ENCODE measurements around the gene RRP12.

RRP12 gene

GRCh38 chr10:97335188-97335619 lies 65.9 kb downstream of the RRP12 start:
- DNase-seq: no peak

- peak; percentile 85 for DNase-seq
Observed at GRCh38 chr10:97334370-97335175, 66.6 kb downstream of the RRP12 start, which contains the start of gene FRAT2. Gene FRAT2 (minus strand): TSS chr10:97334729. CDS start chr10:97334572, 157 bp downstream.

- DNase-seq: no peak
Observed at GRCh38 chr10:97333601-97334369, 67.4 kb downstream of the RRP12 start.

GRCh38 chr10:97333351-97333600 lies 67.9 kb downstream of the RRP12 start:
- no peak for DNase-seq

- no peak for DNase-seq
Observed at GRCh38 chr10:97332591-97333350, 68.4 kb downstream of the RRP12 start.

GRCh38 chr10:97331153-97331703 lies 69.9 kb downstream of the RRP12 start:
- no peak for DNase-seq

- no peak for DNase-seq
Observed at GRCh38 chr10:97329766-97330165, 71.4 kb downstream of the RRP12 start.

- DNase-seq: no peak
Observed at GRCh38 chr10:97328646-97329453, 72.3 kb downstream of the RRP12 start.

- DNase-seq: no peak
Observed at GRCh38 chr10:97327348-97328294, 73.5 kb downstream of the RRP12 start.

GRCh38 chr10:97325754-97326153 lies 75.4 kb downstream of the RRP12 start:
- DNase-seq: no peak

GRCh38 chr10:97323501-97323900 lies 77.6 kb downstream of the RRP12 start:
- DNase-seq: no peak

- no peak for DNase-seq
Observed at GRCh38 chr10:97321804-97322190, 79.3 kb downstream of the RRP12 start.

GRCh38 chr10:97321032-97321803 lies 79.9 kb downstream of the RRP12 start:
- DNase-seq: no peak

GRCh38 chr10:97320480-97321031 lies 80.6 kb downstream of the RRP12 start:
- DNase-seq: peak; percentile 7

- DNase-seq: peak; percentile 49
Observed at GRCh38 chr10:97319671-97320479, 81.3 kb downstream of the RRP12 start.

- DNase-seq: peak; percentile 88
Observed at GRCh38 chr10:97318772-97319651, 82.1 kb downstream of the RRP12 start, which contains the start of gene FRAT1. Gene FRAT1 (plus strand): TSS chr10:97319271. CDS start chr10:97319454, 183 bp downstream.

- DNase-seq: no peak
Observed at GRCh38 chr10:97314671-97315070, 86.5 kb downstream of the RRP12 start.

GRCh38 chr10:97312897-97313296 lies 88.2 kb downstream of the RRP12 start:
- DNase-seq: no peak

All from effector CD4-positive, alpha-beta T cell (primary cell).